HUES64 (cell line): ENCODE results near the gene GPR31.

Experiments used
- H3K27ac ChIP-seq: 2 replicates; pipeline ENCODE4 v1.7.0; 2013; ENCODE audit warnings: low read depth, low read length, inconsistent platforms
- H3K27me3 ChIP-seq: 2 replicates; pipeline ENCODE4 v1.6.1; 2013; ENCODE audit warnings: mild to moderate bottlenecking, low read length; ENCODE audit not compliant: insufficient read depth
- H3K36me3 ChIP-seq: 2 replicates; pipeline ENCODE4 v1.6.1; 2013; ENCODE audit warnings: mild to moderate bottlenecking, low read length; ENCODE audit not compliant: insufficient read depth
- H3K4me1 ChIP-seq: 2 replicates; pipeline ENCODE4 v1.6.1; 2013; ENCODE audit warnings: mild to moderate bottlenecking, low read length, moderate library complexity; ENCODE audit not compliant: insufficient read depth
- H3K4me3 ChIP-seq: 2 replicates; pipeline ENCODE4 v1.5.1; 2013; ENCODE audit warnings: mild to moderate bottlenecking, low read length, moderate library complexity
- H3K9ac ChIP-seq: 2 replicates; pipeline ENCODE4 v1.6.1; 2013; ENCODE audit warnings: mild to moderate bottlenecking, low read depth, low read length
- H3K9me3 ChIP-seq: 2 replicates; pipeline ENCODE4 v1.6.1; 2013; ENCODE audit warnings: low read depth, low read length; ENCODE audit not compliant: insufficient read depth
- WGBS: fragments of 150-250, 120-280 bp; methylation state at CpG from one replicate; pipeline ENCODE4 v1.1.7; 2013; ENCODE audit warnings: missing lambda C conversion rate; 5-methylcytosine and 5-hydroxymethylcytosine counted together

GPR31 gene

DNA sequence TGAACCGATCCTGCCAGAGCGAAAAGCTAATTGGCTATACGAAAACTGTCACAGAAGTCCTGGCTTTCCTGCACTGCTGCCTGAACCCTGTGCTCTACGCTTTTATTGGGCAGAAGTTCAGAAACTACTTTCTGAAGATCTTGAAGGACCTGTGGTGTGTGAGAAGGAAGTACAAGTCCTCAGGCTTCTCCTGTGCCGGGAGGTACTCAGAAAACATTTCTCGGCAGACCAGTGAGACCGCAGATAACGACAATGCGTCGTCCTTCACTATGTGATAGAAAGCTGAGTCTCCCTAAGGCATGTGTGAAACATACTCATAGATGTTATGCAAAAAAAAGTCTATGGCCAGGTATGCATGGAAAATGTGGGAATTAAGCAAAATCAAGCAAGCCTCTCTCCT is 20.7 kb downstream of the GPR31 start:
- no peaks in the 10 kb centered on the region for H3K27me3 ChIP-seq

DNA sequence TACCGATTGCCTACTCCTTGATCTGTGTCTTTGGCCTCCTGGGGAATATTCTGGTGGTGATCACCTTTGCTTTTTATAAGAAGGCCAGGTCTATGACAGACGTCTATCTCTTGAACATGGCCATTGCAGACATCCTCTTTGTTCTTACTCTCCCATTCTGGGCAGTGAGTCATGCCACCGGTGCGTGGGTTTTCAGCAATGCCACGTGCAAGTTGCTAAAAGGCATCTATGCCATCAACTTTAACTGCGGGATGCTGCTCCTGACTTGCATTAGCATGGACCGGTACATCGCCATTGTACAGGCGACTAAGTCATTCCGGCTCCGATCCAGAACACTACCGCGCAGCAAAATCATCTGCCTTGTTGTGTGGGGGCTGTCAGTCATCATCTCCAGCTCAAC is 21.4 kb downstream of the GPR31 start:
- H3K9ac ChIP-seq = no peak overlapping the region
- no peaks in the 10 kb centered on the region for H3K27me3 ChIP-seq
- H3K27ac ChIP-seq = no peak overlapping the region
- no peak overlapping the region for H3K4me3 ChIP-seq
- no peaks in the 10 kb centered on the region for H3K36me3 ChIP-seq
- H3K9me3 ChIP-seq = no peaks in the 10 kb centered on the region
- WGBS = 91% methylated on average over 13 of the region's 13 CpGs
- H3K4me1 ChIP-seq = peaks cover 9% of the 10 kb centered on the region; the same call in 1 of the 2 replicates

More for the DNA sequence above, 20.7 kb downstream of the GPR31 start:
- Histone ChIP-seq H3K27ac (no peak overlapping the region), H3K9me3 (no peaks in the 10 kb centered on the region), H3K4me1 (peaks cover 9% of the 10 kb centered on the region; the same call in 1 of the 2 replicates), H3K9ac (no peak overlapping the region), H3K4me3 (no peak overlapping the region), H3K36me3 (no peaks in the 10 kb centered on the region)
- 94% methylated on average over 10 of the region's 10 CpGs for WGBS

DNA sequence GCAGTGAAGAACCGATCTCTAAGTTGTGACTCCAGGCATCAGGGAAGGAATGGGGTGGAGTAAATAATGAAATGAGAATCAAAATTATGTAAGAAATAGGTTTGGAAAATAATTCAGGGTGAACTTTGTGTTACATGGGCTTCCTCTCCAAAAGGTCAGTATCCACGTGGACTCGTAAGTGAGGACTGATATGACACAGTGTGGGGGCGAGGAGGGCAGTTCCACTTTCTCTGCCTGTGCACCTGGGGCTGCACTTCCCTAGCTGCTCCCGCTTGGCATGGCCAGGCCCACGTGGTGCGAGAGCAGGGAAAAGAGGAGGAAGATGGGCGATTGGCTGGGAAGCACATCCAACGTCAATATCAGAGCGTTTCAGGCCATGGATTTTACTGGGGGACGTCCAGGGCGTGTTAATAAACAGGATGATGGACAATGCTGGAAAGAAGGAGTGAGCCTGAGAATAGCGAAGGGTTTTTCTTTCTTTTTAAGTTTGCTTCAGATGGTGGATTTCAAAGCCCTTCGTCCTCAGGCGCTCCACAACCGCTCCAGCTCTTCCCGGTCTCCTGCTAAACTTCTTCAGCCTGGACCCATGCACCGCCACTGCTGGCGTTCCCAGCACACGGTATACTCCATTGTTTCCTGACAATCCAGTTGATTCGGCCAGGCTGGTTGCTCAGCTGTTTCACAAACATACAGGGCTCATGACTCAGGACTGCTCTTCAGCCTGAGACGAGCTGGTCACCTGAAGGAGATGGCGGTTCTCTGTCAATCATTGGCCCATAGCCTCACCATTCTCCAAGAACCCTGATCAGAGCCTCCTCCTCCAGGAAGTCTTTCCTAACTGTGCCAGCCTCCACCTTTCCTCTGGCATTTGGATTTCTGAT is 23.1 kb downstream of the GPR31 start:
- Histone ChIP-seq H3K9me3 (no peaks in the 10 kb centered on the region), H3K4me1 (peaks cover 5% of the 10 kb centered on the region; the same call in 1 of the 2 replicates), H3K4me3 (no peak overlapping the region), H3K9ac (no peak overlapping the region), H3K36me3 (no peaks in the 10 kb centered on the region), H3K27ac (no peak overlapping the region), H3K27me3 (no peaks in the 10 kb centered on the region)
- 91% methylated on average over 23 of the region's 23 CpGs for WGBS

DNA sequence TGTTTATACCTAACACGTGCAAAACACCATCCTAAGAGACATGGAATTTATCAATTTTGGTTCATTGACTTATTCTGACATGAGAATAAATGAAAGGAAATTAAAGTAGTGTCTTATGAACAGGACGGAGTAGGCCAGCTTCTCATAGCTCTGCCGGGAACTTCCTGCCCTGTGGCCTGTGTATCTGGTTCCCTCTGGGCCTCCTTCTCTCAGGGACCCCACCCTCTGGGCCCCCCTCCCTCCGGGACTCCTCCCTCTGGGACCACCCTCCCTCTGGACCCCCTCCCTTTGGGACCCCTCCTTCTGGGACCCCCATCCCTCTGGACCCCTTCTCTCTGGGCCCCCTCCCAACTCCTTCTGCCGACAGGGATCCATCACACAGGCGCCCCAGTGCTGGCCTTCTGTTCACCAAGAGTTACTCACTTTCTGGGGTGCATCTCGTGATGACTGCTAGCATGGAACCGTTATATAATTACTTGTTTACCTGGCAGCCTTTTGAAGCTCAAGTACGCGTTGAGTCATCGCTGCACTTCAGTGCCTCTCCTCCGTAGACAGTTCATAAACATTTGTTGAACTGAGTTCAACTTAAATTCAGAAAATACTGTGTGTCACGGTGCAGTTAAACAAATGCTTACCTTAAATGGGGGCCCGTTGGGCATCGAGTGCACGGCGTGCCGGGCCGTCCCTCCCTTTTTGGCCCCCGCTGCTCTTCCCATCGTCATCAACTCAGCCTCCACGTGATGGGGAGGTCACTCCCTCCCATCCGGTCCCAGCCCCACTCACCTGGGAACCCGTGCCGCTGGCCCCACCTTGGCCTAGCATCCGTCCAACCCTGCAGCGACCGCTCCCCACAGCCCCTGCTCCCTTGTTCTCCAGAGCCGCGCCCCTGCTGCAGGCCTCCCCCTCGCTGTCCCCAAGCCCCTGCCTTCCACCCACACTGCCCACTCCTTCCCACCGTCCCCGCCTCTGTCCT is 26.8 kb downstream of the GPR31 start:
- no peaks in the 10 kb centered on the region for H3K36me3 ChIP-seq
- no peak overlapping the region for H3K9ac ChIP-seq
- no peak overlapping the region for H3K27ac ChIP-seq
- 95% methylated on average over 32 of the region's 33 CpGs for WGBS
- no peak overlapping the region for H3K4me3 ChIP-seq
- H3K9me3 ChIP-seq = no peaks in the 10 kb centered on the region
- no peaks in the 10 kb centered on the region for H3K27me3 ChIP-seq
- no peaks in the 10 kb centered on the region for H3K4me1 ChIP-seq

DNA sequence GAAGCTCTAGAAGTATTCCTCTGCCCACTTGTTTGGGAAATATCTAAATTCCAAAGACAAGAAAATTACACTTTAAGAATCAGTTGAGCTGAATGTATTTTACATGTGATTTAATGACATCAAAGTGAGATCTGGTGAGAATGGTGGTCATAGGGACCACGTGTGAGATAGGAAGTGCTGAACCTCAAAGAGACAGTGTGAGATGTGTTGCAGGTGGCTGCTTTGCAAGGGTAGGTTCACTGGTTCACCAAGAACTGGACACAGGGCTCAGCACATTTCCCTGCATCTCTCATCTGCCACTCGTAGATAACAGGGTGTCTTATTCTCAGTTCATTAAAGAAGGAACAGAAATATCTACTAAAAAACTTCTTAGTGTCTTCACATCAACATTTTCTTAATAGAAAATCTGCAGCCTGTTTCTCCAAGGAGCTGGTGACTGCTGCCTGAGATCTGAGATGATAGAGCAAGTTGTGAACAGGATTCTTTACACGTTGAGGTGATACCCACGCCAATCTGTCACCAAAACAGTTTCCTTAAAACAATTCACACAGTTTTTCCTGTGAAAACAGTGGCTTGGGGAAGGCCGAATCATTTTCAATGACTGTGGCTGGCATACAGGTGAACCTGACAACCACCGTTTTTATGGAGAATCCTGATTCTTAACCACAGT is 27.6 kb downstream of the GPR31 start:
- H3K9ac ChIP-seq = no peak overlapping the region
- WGBS = 83% methylated on average over 6 of the region's 6 CpGs
- H3K9me3 ChIP-seq = no peaks in the 10 kb centered on the region
- H3K4me1 ChIP-seq = no peaks in the 10 kb centered on the region
- no peaks in the 10 kb centered on the region for H3K27me3 ChIP-seq
- H3K36me3 ChIP-seq = no peaks in the 10 kb centered on the region
- H3K27ac ChIP-seq = no peak overlapping the region
- H3K4me3 ChIP-seq = no peak overlapping the region

DNA sequence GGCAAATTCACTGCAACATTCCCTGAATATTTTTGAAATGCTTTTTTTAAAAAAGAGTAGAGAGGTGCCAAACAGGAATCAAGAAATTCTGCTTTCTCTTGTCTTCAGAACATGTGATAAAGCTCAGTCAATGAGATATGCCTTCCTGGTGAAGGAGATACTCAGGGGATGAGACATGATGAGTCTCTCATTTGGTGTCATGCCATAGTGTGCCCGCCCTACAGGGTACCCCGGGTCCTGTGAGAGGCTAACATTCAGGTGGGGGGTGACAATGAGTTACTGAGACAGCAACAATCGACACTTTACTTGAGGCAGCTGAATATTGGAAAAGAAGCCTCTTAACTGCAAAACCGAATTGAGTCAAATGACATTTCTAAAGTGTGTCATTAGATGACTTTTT is 28.2 kb downstream of the GPR31 start:
- H3K4me1 ChIP-seq = no peaks in the 10 kb centered on the region
- H3K9ac ChIP-seq = no peak overlapping the region
- H3K27ac ChIP-seq = no peak overlapping the region
- no peaks in the 10 kb centered on the region for H3K36me3 ChIP-seq
- no peaks in the 10 kb centered on the region for H3K9me3 ChIP-seq
- WGBS = 89% methylated on average over 4 of the region's 4 CpGs
- H3K27me3 ChIP-seq = no peaks in the 10 kb centered on the region
- H3K4me3 ChIP-seq = no peak overlapping the region

DNA sequence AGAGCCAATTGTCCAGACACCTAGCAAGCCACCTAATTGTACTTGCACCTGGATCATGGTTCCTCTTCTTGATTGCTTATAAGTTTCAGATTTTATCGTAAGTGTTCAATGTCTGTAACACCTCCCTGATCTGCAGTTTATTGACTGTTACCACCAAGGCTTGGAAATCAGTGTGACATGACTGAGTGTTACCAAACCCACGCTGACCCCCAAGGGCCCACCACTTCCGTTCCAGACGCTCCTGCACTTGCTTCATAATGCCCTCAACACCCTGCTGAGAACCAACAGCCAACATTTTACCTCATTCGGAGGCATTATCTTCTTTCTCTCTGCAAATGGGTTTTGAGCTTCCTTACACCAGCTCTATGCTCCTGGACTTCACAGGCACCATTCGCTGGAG is 28.6 kb downstream of the GPR31 start:
- H3K27me3 ChIP-seq = no peaks in the 10 kb centered on the region
- H3K9ac ChIP-seq = no peak overlapping the region
- H3K36me3 ChIP-seq = no peaks in the 10 kb centered on the region
- no peaks in the 10 kb centered on the region for H3K9me3 ChIP-seq
- WGBS = 76% methylated on average over 6 of the region's 6 CpGs
- no peak overlapping the region for H3K27ac ChIP-seq
- no peaks in the 10 kb centered on the region for H3K4me1 ChIP-seq
- H3K4me3 ChIP-seq = no peak overlapping the region

DNA sequence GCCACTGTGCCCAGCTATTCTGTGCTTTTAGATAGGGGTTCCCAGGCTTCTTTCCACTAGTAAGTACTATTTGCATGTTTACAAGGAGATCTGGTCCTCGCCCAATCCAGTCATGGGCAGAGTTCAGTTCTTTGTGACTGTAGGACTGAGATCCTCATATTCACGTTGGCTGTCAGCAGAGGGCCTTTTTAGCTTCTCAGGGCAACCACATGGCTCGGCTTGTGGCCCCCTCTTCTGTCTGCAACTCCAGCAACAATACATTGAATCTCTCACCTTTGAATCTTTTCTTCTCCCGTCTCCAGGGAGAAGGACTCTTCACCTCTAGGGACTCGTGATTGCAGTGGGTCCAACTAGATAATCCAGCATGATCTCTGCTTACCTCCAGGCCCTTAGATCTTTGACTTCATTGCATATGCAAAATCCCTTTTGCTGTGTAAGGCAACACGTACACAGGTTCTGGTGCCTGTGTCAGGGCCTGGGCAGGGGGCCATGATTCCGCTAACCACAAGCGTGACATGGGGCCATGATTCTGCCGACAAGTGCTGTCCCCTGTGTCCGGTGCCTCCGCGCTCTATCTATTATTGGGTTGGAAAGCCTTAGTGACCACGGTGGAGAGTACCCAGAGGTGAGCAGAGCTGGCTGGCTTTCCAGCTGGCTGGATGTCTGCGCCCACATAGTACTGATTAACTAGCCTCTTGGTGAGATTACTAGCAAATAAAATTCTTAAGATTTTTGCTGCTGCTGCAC is 29.8 kb downstream of the GPR31 start:
- no peak overlapping the region for H3K27ac ChIP-seq
- no peaks in the 10 kb centered on the region for H3K27me3 ChIP-seq
- H3K4me1 ChIP-seq = no peaks in the 10 kb centered on the region
- H3K36me3 ChIP-seq = no peaks in the 10 kb centered on the region
- no peak overlapping the region for H3K9ac ChIP-seq
- WGBS = 90% methylated on average over 14 of the region's 14 CpGs
- H3K9me3 ChIP-seq = no peaks in the 10 kb centered on the region
- H3K4me3 ChIP-seq = no peak overlapping the region

DNA sequence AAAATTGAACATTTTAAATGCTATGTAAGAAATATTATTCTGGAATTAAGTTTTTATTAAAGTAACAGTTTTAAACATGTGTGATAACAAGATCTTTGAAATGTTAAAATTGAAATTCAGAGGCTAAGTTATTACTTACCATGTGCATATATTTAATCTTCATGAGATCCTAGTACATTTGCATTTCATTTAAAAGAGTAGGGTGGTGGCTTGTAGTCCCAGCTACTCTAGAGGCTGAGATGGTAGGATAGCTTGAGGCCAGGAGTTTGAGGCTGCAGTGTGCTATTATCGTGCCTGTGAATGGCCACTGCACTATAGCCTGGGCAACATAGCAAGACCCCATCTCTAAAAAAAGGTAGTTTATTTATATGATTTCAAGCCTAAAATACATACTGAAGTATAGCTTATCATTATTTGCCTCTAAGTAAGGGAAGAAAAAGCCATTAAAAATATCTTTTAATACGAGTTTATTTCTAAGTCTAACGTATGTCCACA is 31.9 kb downstream of the GPR31 start:
- no peak overlapping the region for H3K27ac ChIP-seq
- no peak overlapping the region for H3K9ac ChIP-seq
- no peaks in the 10 kb centered on the region for H3K36me3 ChIP-seq
- no peaks in the 10 kb centered on the region for H3K9me3 ChIP-seq
- 95% methylated on average over 3 of the region's 3 CpGs for WGBS
- no peak overlapping the region for H3K4me3 ChIP-seq
- no peaks in the 10 kb centered on the region for H3K4me1 ChIP-seq
- no peaks in the 10 kb centered on the region for H3K27me3 ChIP-seq

DNA sequence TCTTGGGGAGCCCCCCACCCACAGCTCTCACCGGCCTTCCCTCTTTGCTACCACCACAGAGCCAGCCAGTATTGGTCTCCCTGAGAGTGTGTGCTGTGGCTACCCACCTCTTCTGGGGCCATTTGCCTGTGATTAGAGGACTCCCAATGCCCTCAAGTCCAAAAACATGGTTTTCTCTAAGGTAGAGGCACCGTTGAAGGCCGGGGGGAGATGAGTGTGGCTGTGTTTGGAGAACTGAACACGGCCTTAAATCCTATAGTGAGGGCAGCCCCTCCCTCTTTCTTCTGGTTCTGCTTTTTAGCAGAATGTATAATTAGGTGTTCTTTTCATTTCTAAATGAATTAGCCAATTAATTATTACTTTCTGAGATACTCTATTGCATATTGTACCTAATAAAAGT is 32.4 kb downstream of the GPR31 start:
- no peak overlapping the region for H3K9ac ChIP-seq
- H3K27me3 ChIP-seq = no peaks in the 10 kb centered on the region
- WGBS = 94% methylated on average over 4 of the region's 4 CpGs
- H3K36me3 ChIP-seq = no peaks in the 10 kb centered on the region
- H3K9me3 ChIP-seq = no peaks in the 10 kb centered on the region
- H3K4me3 ChIP-seq = no peak overlapping the region
- no peaks in the 10 kb centered on the region for H3K4me1 ChIP-seq
- H3K27ac ChIP-seq = no peak overlapping the region
